K562 (cell line): ENCODE measurements around the gene DDR2. TPM values are rescaled to one million over a fixed set of nuclear protein-coding genes. Genes with fewer than 3 reads are reported as not detected.

ENCODE experiments used
- AFF4 ChIP-seq: sonication (generic); formaldehyde crosslinking; IDR thresholded peaks from 2 replicates; pipeline ENCODE4 v1.8.0; 2023; ENCODE audit warnings: mild to moderate bottlenecking, missing genetic modification reagents
- BCL6 ChIP-seq: fragments of 250-450 bp; sonication (Bioruptor Pico); IDR thresholded peaks from 2 replicates; pipeline ENCODE4 v1.4.0; 2020
- BDP1 ChIP-seq: IDR thresholded peaks from 3 replicates; pipeline ENCODE4 v1.6.1; 2011; ENCODE audit not compliant: insufficient read length, insufficient read depth
- ELK1 ChIP-seq: sonication (generic); formaldehyde crosslinking; IDR thresholded peaks from 2 replicates; pipeline ENCODE4 v1.8.1; 2022; ENCODE audit warnings: missing genetic modification reagents
- EP400 ChIP-seq: fragments of 450-650 bp; IDR thresholded peaks from 2 replicates; pipeline ENCODE4 v1.6.1; 2017; ENCODE audit warnings: antibody characterized with exemption, mild to moderate bottlenecking, moderate library complexity
- MTA1 ChIP-seq: fragments of 450-650 bp; IDR thresholded peaks from 2 replicates; pipeline ENCODE4 v1.6.1; 2017; ENCODE audit warnings: borderline replicate concordance
- PKNOX1 ChIP-seq: fragments of 450-650 bp; IDR thresholded peaks from 2 replicates; pipeline ENCODE4 v1.6.1; 2016
- RBM34 ChIP-seq: fragments of 200-400 bp; formaldehyde crosslinking; IDR thresholded peaks from 2 replicates; pipeline ENCODE4 v1.6.1; 2018; ENCODE audit warnings: low read length, borderline replicate concordance; ENCODE audit not compliant: insufficient read depth
- TRIM28 ChIP-seq: fragments of 450-650 bp; IDR thresholded peaks from 2 replicates; pipeline ENCODE4 v1.6.1; 2017
- ZHX1 ChIP-seq: fragments of 150-350 bp; conservative IDR thresholded peaks from 2 replicates; pipeline ENCODE4 v1.6.1; 2014; ENCODE audit warnings: low read length
- polyA plus RNA-seq, 8 experiments: library from polyadenylated mRNA; depleted of rRNA in 4 of 8; stranded (reverse) in 5 of 8; unstranded in 3 of 8; fragments of >200 nt; fragmentation: Nextera tagmentation in 2 of 8; fragmentation: Illumina TruSeq in 1 of 8; extraction: Ambion mirVana in 2 of 8; extraction: Trizol in 1 of 8; gene quantifications; 2 replicates each; pipeline versions ENCODE4 v1.2.1 to v1.2.3, GENCODE V29; 2011 to 2014; ENCODE audit warnings: inconsistent platforms in 1 of 8, missing spikeins in 1 of 8
- total RNA-seq, 7 experiments: library from RNA; depleted of rRNA in 6 of 7; stranded (reverse); fragments of >200 nt in 6 of 7; fragmentation: Illumina TruSeq in 2 of 7; extraction: Trizol in 2 of 7; gene quantifications; 2 replicates each; pipeline versions ENCODE4 v1.2.1 to v1.2.3, GENCODE V29; 2011 to 2021; ENCODE audit warnings: low replicate concordance in 1 of 7

Gene DDR2
- total and polyA plus RNA-seq, 9 of the 15 experiments (the other 6 are each of a cell fraction or from before 2014, with no cell fraction given): 0.36 to 2.0 (median 1.1) TPM

GRCh38 chr1:162590686-162591085, 41.6 kb upstream of the DDR2 start (continued):
- no peak for TF ChIP-seq ZHX1
- TF ChIP-seq MTA1: no peak
- no peak for TF ChIP-seq AFF4 (CRISPR knock-in tag)
- no peak for TF ChIP-seq BDP1
- no peak for TF ChIP-seq PKNOX1
- TF ChIP-seq RBM34: no peak
- no peak for TF ChIP-seq ELK1 (CRISPR knock-in tag)
- TF ChIP-seq TRIM28: no peak
- TF ChIP-seq BCL6 (CRISPR knock-in tag): no peak
- no peak for TF ChIP-seq EP400
